ENCODE data around the gene GFM1. TPM values are rescaled to one million over a fixed set of nuclear protein-coding genes. Genes with fewer than 3 reads are reported as not detected.

GFM1 gene
- total RNA-seq, 2 donors from 2014 or later: 40.9 to 61.6 TPM

DNA sequence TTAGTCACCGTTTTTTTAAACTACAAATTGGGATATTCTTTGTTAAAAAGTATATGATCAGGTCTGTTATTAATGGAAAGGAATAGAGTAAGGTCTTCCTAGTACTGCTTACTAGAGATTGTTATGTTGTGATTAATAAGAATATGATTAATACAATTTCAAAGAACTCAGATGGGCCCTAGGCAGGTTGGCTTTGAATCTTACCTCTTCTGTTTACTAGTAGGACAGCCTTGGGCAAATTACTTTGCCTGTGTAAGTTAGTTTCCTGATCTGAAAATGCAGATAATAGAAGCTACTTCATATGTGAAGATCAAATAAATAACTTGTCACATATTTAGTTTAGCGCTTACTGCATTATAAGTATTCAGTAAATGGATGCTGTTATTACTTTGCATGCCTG lies 6.9 kb downstream of the GFM1 start:
- H3K4me1 ChIP-seq: no peaks in the 10 kb centered on the region
- no peak for TF ChIP-seq CTCF (IDR thresholded peaks at IDR 0.05)
- H3K36me3 ChIP-seq: no peaks in the 10 kb centered on the region
- H3K9ac ChIP-seq (ENCODE audit: low read depth in 2 of 2, low read length in 2 of 2): no peak overlapping the region
- H3K4me3 ChIP-seq: no peak overlapping the region
- no peak overlapping the region for H3K27ac ChIP-seq
- H3K9me3 ChIP-seq: no peaks in the 10 kb centered on the region
- intact Hi-C loops (cut with DNase I): no loop called here
- no peak for DNase-seq
- H3K27me3 ChIP-seq: no peaks in the 10 kb centered on the region

- intact Hi-C loops (cut with DNase I): no loop called here
Measured at GRCh38 chr3:158652463-158652862, 8.1 kb downstream of the GFM1 start.

GRCh38 chr3:158658889-158659288 lies 14.6 kb downstream of the GFM1 start:
- DNase-seq: no peak
- Histone ChIP-seq H3K9ac (ENCODE audit: low read depth in 2 of 2, low read length in 2 of 2) (no peak overlapping the region), H3K4me1 (no peaks in the 10 kb centered on the region), H3K27ac (no peak overlapping the region), H3K36me3 (no peaks in the 10 kb centered on the region), H3K9me3 (no peaks in the 10 kb centered on the region), H3K27me3 (no peaks in the 10 kb centered on the region), H3K4me3 (no peak overlapping the region)
- intact Hi-C loops (cut with DNase I): no loop called here
- no peak for TF ChIP-seq CTCF (IDR thresholded peaks at IDR 0.05)

More at GRCh38 chr3:158652463-158652862, 8.1 kb downstream of the GFM1 start:
- Histone ChIP-seq H3K9ac (ENCODE audit: low read depth in 2 of 2, low read length in 2 of 2) (no peak overlapping the region), H3K36me3 (no peaks in the 10 kb centered on the region), H3K27ac (no peak overlapping the region), H3K9me3 (no peaks in the 10 kb centered on the region), H3K27me3 (no peaks in the 10 kb centered on the region), H3K4me1 (no peaks in the 10 kb centered on the region), H3K4me3 (no peak overlapping the region)
- DNase-seq: no peak
- no peak for TF ChIP-seq CTCF (IDR thresholded peaks at IDR 0.05)

GRCh38 chr3:158659454-158660237 lies 15.3 kb downstream of the GFM1 start:
- Histone ChIP-seq H3K36me3 (no peaks in the 10 kb centered on the region), H3K27me3 (no peaks in the 10 kb centered on the region), H3K4me1 (no peaks in the 10 kb centered on the region), H3K9ac (ENCODE audit: low read depth in 2 of 2, low read length in 2 of 2) (no peak overlapping the region), H3K4me3 (no peak overlapping the region), H3K9me3 (no peaks in the 10 kb centered on the region), H3K27ac (no peak overlapping the region)
- intact Hi-C loops (cut with DNase I): loop anchor here (5.0 kb wide), 1 partner anchor 133 kb away; no protein-coding TSS in a partner anchor
- peak; percentile 55 for TF ChIP-seq CTCF (IDR thresholded peaks at IDR 0.05)
- peak; percentile 67 for DNase-seq

GRCh38 chr3:158660711-158661110 lies 16.4 kb downstream of the GFM1 start:
- H3K9ac ChIP-seq (ENCODE audit: low read depth in 2 of 2, low read length in 2 of 2): no peak overlapping the region
- H3K9me3 ChIP-seq: no peaks in the 10 kb centered on the region
- no peaks in the 10 kb centered on the region for H3K36me3 ChIP-seq
- no peak overlapping the region for H3K27ac ChIP-seq
- H3K27me3 ChIP-seq: no peaks in the 10 kb centered on the region
- DNase-seq: no peak
- no peak overlapping the region for H3K4me3 ChIP-seq
- H3K4me1 ChIP-seq: no peaks in the 10 kb centered on the region
- intact Hi-C loops (cut with DNase I): loop anchor here (5.0 kb wide), 1 partner anchor 132 kb away; no protein-coding TSS in a partner anchor
- no peak for TF ChIP-seq CTCF (IDR thresholded peaks at IDR 0.05)
